ENCODE data around the gene DAB2.
"Not testable (repeated sequence)": the region's sequence is repeated elsewhere in the genome, so short reads cannot be mapped to it uniquely, and the experiment has no call there.

DAB2 gene

DNA sequence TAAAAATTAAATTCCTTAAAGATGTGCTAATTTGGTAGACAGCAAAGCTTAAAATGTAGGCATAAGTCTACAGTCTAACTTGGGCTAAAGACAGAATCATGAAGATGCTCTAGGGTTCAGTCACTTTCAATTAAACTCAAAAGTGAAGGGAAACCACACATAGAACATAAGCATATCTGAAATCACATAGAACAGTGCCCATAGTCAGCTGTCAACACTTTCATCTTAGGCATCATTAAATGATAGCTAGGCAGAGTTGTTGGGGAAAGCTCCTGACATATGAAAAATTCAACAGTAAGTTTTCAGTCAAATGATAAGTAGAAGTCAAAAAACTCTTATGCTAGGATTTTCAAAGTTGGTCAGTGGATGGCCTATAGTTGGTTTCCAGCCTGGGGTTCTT lies 11.0 kb downstream of the DAB2 start:
- TF ChIP-seq, protein P1, sequence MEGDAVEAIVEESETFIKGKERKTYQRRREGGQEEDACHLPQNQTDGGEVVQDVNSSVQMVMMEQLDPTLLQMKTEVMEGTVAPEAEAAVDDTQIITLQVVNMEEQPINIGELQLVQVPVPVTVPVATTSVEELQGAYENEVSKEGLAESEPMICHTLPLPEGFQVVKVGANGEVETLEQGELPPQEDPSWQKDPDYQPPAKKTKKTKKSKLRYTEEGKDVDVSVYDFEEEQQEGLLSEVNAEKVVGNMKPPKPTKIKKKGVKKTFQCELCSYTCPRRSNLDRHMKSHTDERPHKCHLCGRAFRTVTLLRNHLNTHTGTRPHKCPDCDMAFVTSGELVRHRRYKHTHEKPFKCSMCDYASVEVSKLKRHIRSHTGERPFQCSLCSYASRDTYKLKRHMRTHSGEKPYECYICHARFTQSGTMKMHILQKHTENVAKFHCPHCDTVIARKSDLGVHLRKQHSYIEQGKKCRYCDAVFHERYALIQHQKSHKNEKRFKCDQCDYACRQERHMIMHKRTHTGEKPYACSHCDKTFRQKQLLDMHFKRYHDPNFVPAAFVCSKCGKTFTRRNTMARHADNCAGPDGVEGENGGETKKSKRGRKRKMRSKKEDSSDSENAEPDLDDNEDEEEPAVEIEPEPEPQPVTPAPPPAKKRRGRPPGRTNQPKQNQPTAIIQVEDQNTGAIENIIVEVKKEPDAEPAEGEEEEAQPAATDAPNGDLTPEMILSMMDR (IDR thresholded peaks at IDR 0.05; ENCODE audit: low read depth, low read length) = no peak
- no peak overlapping the region for H3K4me3 ChIP-seq (ENCODE audit: low read depth, low read length)

DNA sequence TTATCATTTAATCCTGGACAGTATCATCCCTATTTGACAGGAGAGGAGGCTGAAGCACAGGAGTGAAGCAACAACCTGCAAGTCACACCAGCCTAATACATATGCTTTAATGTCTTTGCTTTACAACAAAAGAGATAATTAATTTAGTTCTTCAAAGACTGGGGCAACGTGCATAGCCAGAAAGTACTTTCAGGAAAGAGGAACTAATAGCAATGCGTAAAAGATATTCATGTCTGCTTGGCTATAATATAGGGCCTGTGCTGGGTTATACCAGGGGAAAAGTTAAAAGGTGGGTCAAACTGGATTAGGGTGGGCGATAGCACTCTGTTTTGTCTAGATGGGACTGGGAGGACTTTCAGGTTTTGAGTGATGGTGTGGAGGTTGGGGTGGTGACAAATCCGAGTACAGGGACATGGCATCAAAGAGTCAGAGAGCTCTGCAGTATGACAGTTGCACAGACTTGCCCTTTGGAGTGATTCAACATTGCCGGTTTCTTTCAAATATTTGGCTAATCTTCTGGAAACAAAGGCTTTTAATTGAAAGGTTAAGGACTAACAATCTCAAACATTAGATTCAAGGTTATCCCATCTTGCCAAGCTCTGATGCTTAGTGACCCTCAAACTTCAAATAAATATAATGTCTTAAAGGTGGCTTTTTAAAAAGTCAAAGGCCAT lies 11.9 kb downstream of the DAB2 start:
- no peak overlapping the region for H3K4me3 ChIP-seq (ENCODE audit: low read depth, low read length)
- TF ChIP-seq, protein P1 (IDR thresholded peaks at IDR 0.05; ENCODE audit: low read depth, low read length) = no peak

- H3K4me3 ChIP-seq (ENCODE audit: low read depth, low read length) = no peak overlapping the region
- TF ChIP-seq, protein P1 (IDR thresholded peaks at IDR 0.05; ENCODE audit: low read depth, low read length) = no peak
These were observed 12.8 kb downstream of the DAB2 start for GRCh38 chr5:39411985-39412384.

DNA sequence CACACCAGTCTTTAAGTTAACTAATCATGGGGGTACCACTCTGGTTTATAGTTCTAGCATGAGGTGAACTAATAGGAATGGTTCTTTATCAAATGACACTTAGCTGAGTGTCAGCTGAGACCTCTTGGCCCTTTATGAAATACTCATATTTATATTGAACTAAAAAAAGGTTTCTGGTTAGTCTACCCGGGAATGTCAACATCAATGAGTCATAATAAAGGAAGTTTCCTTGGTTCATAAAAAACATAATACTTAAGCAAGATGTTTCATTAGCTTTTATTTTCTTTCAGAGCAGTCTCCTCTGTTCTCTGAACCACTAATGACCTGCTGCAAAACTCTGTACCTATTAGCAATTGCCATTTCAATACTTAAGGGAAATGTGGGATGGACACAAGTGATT lies 13.7 kb downstream of the DAB2 start:
- no peak overlapping the region for H3K4me3 ChIP-seq (ENCODE audit: low read depth, low read length)
- TF ChIP-seq, protein P1 (IDR thresholded peaks at IDR 0.05; ENCODE audit: low read depth, low read length) = no peak

DNA sequence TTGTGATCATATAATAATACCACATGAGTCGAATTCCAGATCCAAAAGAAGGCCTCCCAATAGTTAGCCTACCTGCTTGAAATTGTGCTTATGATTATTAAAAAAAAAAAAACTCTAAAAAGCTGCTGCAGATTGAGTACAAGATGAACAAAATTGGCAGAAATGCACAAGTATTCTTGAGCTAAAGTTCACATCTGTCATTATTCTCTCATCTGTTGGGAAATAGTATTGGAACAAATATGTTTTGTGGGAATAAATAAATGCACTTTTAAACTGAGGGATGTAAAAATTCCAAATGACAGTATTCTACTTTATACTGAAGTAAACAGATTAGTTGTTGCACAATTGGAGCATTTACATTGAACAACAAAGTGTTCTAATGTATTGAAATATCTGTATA lies 15.7 kb downstream of the DAB2 start:
- no peak overlapping the region for H3K4me3 ChIP-seq (ENCODE audit: low read depth, low read length)
- TF ChIP-seq, protein P1 (IDR thresholded peaks at IDR 0.05; ENCODE audit: low read depth, low read length) = no peak

DNA sequence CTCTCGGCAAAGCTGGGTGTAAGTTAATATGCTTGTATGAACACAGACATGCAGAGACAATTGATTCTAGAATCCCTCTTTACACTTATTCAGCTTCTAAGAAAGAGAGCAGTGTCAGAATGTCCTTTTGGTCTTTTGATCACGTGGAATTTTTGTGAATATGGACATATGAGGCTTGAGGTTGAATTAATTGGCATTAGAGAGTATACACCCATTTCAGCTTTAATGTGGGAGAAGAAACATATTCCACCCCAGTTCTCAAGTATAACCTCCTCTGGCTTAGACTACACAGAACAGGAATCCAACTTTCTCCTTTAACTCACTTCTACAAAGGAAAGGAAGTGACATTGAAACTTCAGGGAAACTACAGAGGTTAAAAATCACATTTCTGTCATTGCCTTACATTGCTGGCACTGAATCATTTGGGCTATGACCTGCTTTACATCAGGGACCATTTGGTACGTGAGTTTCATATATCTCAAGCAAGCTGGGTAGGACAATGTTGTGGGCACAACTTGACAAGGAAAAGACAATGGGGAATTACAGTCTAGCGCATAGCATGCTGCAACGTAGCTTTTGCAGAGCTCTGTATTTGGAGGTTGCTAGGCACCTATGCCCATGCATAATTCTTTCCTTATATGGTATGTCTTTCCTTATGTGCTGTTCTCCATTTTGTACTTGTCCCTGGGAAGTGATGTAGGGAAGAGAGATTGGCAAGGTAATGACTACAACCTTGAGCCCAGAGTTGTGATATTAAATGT lies 19.5 kb downstream of the DAB2 start:
- no peak overlapping the region for H3K4me3 ChIP-seq (ENCODE audit: low read depth, low read length)
- TF ChIP-seq, protein P1 (IDR thresholded peaks at IDR 0.05; ENCODE audit: low read depth, low read length) = no peak

GRCh38 chr5:39403761-39404160 lies 21.0 kb downstream of the DAB2 start:
- not testable (repeated sequence) for H3K4me3 ChIP-seq (ENCODE audit: low read depth, low read length)

DNA sequence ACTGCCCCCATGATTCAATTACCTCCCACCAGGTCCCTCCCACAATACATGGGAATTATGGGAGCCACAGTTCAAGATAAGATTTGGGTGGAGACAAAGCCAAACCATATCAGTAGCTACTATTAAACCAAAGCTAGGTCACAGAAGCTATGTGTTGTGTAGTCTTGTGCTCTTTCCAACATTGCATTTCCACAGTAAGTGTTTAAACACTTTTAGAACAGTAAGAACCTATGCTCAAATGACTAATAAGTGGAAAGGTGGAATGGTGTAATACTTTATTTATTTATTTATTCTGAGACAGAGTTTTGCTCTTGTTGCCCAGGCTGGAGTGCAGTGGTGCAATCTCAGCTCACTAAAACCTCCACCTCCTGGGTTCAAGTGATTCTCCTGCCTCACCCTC lies 22.6 kb downstream of the DAB2 start:
- not testable (repeated sequence) for H3K4me3 ChIP-seq (ENCODE audit: low read depth, low read length)
